HG02943 (cell line): Measurements from ENCODE around the gene NLRP14.

Experiments
- ATAC-seq: cut with Tn5 transposase; IDR thresholded peaks from one replicate; pipeline ENCODE4 v1.9.1; 2021; ENCODE audit warnings: mild to moderate bottlenecking, low read depth, moderate library complexity; ENCODE audit not compliant: unreplicated experiment

The NLRP14 gene

GRCh38 chr11:7056828-7057513 is 36.7 kb downstream of the NLRP14 start:
- no peak for ATAC-seq

- ATAC-seq: no peak
These were observed 37.4 kb downstream of the NLRP14 start for GRCh38 chr11:7057641-7058040.

GRCh38 chr11:7060868-7061267 is 40.6 kb downstream of the NLRP14 start:
- no peak for ATAC-seq

- ATAC-seq: no peak
These were observed 42.3 kb downstream of the NLRP14 start for GRCh38 chr11:7062534-7062933.

- no peak for ATAC-seq
These were observed 52.2 kb downstream of the NLRP14 start for GRCh38 chr11:7072401-7073028.

GRCh38 chr11:7077101-7077500 is 56.8 kb downstream of the NLRP14 start:
- no peak for ATAC-seq

- ATAC-seq: no peak
These were observed 59.4 kb downstream of the NLRP14 start for GRCh38 chr11:7079545-7080135.

GRCh38 chr11:7080900-7081299 is 60.6 kb downstream of the NLRP14 start:
- ATAC-seq: no peak

GRCh38 chr11:7081441-7081840 is 61.2 kb downstream of the NLRP14 start:
- ATAC-seq: no peak

GRCh38 chr11:7088921-7089320 is 68.6 kb downstream of the NLRP14 start, which contains the start of gene RBMXL2:
Gene RBMXL2, plus strand, starts transcription at chr11:7088998. Its CDS starts 123 bp downstream, at chr11:7089121.
- no peak for ATAC-seq

GRCh38 chr11:7089328-7090251 is 69.3 kb downstream of the NLRP14 start:
- no peak for ATAC-seq

GRCh38 chr11:7098235-7098832 is 78.1 kb downstream of the NLRP14 start:
- no peak for ATAC-seq

GRCh38 chr11:7115780-7116179 is 95.5 kb downstream of the NLRP14 start:
- no peak for ATAC-seq

- ATAC-seq: no peak
These were observed 96.1 kb downstream of the NLRP14 start for GRCh38 chr11:7116370-7116769.
